T-helper 2 cell treated with Interferon-gamma antibody and Interleukin-4, amounts not matched to agents 100 ng/mL and 5 ng/mL, for 36 hours (primary cell): ENCODE data around the gene COMMD8. TPM values are rescaled to one million over a fixed set of nuclear protein-coding genes. Genes with fewer than 3 reads are reported as not detected.

Source experiments
- total RNA-seq: library from RNA; stranded (reverse); gene quantifications from 2 replicates; pipeline ENCODE4 v1.2.3, GENCODE V29; 2022

The COMMD8 gene
- total RNA-seq, 1 donor from 2014 or later = 20.0 TPM

Other genes with a start within 250 kb of the COMMD8 start
- 2.3 and 4.7 TPM in 2 replicates for gene ATP10D, start 21.6 kb upstream of the COMMD8 start, total RNA-seq